ENCODE results near the gene RAB3GAP2.

RAB3GAP2 gene

GRCh38 chr1:220225957-220226356 lies 46.3 kb downstream of the RAB3GAP2 start:
- Histone ChIP-seq H3K79me2 (peaks cover 2% of the 10 kb centered on the region), H3K36me3 (ENCODE audit: control insufficient read depth, insufficient read depth, low read length) (no peaks in the 10 kb centered on the region), H3K27me3 (ENCODE audit: control insufficient read depth, insufficient read depth, low read length) (no peaks in the 10 kb centered on the region), H3K4me1 (peaks cover 2% of the 10 kb centered on the region), H2AFZ (no peak overlapping the region), H3K27ac (no peak overlapping the region), H3K9ac (no peak overlapping the region), H3K4me2 (ENCODE audit: low read length) (no peak overlapping the region), H3K4me3 (ENCODE audit: low read depth, low read length) (no peak overlapping the region), H3K9me3 (ENCODE audit: control insufficient read depth, low read length) (no peaks in the 10 kb centered on the region)
- TF ChIP-seq CTCF (IDR thresholded peaks at IDR 0.05): no peak

DNA sequence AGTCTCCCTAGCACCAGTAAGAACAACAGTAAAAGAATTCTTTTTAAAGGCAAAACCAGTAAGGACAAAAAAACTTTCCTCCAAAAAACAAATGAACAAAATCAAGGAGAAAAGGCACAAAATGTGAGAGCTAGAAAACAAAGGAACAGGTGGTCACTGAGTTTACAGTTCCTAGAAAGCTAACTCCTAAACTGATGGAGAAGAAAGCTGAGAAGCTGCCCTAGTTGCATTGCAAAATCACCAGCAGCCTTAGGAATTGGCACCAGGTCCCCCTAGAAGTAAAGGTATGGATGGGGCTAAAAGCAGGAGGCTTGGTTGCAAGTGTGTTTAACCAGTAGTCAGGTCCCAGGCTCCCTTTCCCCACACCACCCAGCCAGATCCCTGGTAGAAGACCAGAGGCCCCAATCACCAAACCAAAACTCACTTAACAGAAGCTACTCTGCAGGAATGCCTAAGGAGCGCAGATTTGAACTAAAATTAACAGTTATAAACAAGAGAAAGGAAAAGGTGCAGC lies 47.6 kb downstream of the RAB3GAP2 start:
- H3K9ac ChIP-seq: no peak overlapping the region
- H3K4me3 ChIP-seq (ENCODE audit: low read depth, low read length): no peak overlapping the region
- no peak overlapping the region for H2AFZ ChIP-seq
- no peak overlapping the region for H3K27ac ChIP-seq
- no peaks in the 10 kb centered on the region for H3K9me3 ChIP-seq (ENCODE audit: control insufficient read depth, low read length)
- H3K36me3 ChIP-seq (ENCODE audit: control insufficient read depth, insufficient read depth, low read length): no peaks in the 10 kb centered on the region
- H3K4me1 ChIP-seq: peaks cover 2% of the 10 kb centered on the region
- H3K27me3 ChIP-seq (ENCODE audit: control insufficient read depth, insufficient read depth, low read length): no peaks in the 10 kb centered on the region
- no peak overlapping the region for H3K4me2 ChIP-seq (ENCODE audit: low read length)
- TF ChIP-seq CTCF (IDR thresholded peaks at IDR 0.05): no peak
- no peaks in the 10 kb centered on the region for H3K79me2 ChIP-seq

GRCh38 chr1:220224033-220224432 lies 48.2 kb downstream of the RAB3GAP2 start:
- Histone ChIP-seq H3K4me3 (ENCODE audit: low read depth, low read length) (no peak overlapping the region), H2AFZ (no peak overlapping the region), H3K27me3 (ENCODE audit: control insufficient read depth, insufficient read depth, low read length) (no peaks in the 10 kb centered on the region), H3K36me3 (ENCODE audit: control insufficient read depth, insufficient read depth, low read length) (no peaks in the 10 kb centered on the region), H3K4me2 (ENCODE audit: low read length) (no peak overlapping the region), H3K79me2 (no peaks in the 10 kb centered on the region), H3K4me1 (peaks cover 2% of the 10 kb centered on the region), H3K9me3 (ENCODE audit: control insufficient read depth, low read length) (no peaks in the 10 kb centered on the region), H3K9ac (no peak overlapping the region), H3K27ac (no peak overlapping the region)
- no peak for TF ChIP-seq CTCF (IDR thresholded peaks at IDR 0.05)

DNA sequence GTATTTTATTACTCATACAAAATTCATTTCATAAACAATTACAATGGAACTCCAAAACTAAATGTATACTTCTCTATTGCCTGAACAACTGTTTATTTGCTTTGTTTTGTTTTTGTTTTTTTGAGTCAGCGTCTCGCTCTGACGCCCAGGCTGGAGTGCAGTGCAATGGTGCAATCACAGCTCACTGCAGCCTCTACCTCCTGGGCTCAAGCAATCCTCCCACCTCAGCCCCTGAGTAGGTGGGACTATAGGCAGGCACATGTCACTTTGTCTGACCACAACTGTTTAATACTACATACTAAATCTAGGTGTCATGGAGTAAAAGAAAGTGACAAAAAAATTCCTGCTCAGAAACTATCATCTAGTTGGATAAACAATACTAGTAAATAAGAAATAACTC lies 49.3 kb downstream of the RAB3GAP2 start:
- Histone ChIP-seq H3K4me1 (peaks cover 2% of the 10 kb centered on the region), H3K9me3 (ENCODE audit: control insufficient read depth, low read length) (no peaks in the 10 kb centered on the region), H3K4me3 (ENCODE audit: low read depth, low read length) (no peak overlapping the region), H3K27me3 (ENCODE audit: control insufficient read depth, insufficient read depth, low read length) (no peaks in the 10 kb centered on the region), H3K79me2 (no peaks in the 10 kb centered on the region), H3K27ac (no peak overlapping the region), H3K4me2 (ENCODE audit: low read length) (no peak overlapping the region), H3K36me3 (ENCODE audit: control insufficient read depth, insufficient read depth, low read length) (no peaks in the 10 kb centered on the region), H2AFZ (no peak overlapping the region), H3K9ac (no peak overlapping the region)
- TF ChIP-seq CTCF (IDR thresholded peaks at IDR 0.05): no peak

DNA sequence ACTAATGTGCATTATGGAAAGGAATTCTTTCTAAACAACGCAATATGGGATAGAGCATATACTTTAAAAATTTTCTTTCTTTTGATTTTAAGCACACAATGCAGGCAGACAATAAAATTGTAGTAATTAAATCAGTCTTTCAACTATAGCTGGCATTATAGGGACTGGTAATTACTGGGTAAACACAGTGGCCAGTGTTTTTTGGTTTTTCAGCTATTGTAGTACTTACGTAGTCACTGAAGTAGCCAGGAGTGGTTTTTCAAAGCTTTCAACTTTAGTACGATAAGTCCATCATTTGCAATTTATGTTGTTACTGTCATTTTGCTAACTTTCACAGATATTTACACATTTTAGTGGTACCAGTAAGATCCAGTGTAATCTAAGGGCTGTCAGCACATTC lies 50.6 kb downstream of the RAB3GAP2 start:
- H3K79me2 ChIP-seq: no peaks in the 10 kb centered on the region
- no peaks in the 10 kb centered on the region for H3K9me3 ChIP-seq (ENCODE audit: control insufficient read depth, low read length)
- H3K4me2 ChIP-seq (ENCODE audit: low read length): no peak overlapping the region
- H3K36me3 ChIP-seq (ENCODE audit: control insufficient read depth, insufficient read depth, low read length): no peaks in the 10 kb centered on the region
- H3K27me3 ChIP-seq (ENCODE audit: control insufficient read depth, insufficient read depth, low read length): no peaks in the 10 kb centered on the region
- no peak overlapping the region for H3K4me3 ChIP-seq (ENCODE audit: low read depth, low read length)
- H3K9ac ChIP-seq: no peak overlapping the region
- H2AFZ ChIP-seq: no peak overlapping the region
- TF ChIP-seq CTCF (IDR thresholded peaks at IDR 0.05): no peak
- no peak overlapping the region for H3K27ac ChIP-seq
- H3K4me1 ChIP-seq: no peaks in the 10 kb centered on the region

Data from parathyroid adenoma (tissue), 2 donors.